Measurements from ENCODE around the gene CYB5D1.
A peak's percentile ranks its signal among the peaks of the same experiment; 100 is the strongest.

The CYB5D1 gene

GRCh38 chr17:7889166-7889955 lies 31.6 kb downstream of the CYB5D1 start:
- H3K4me3 Mint-ChIP-seq = no peak overlapping the region
- H3K9me3 Mint-ChIP-seq = no peaks in the 10 kb centered on the region
- ATAC-seq = no peak
- peak; percentile 58 for DNase-seq
- peaks cover 32% of the 10 kb centered on the region for H3K36me3 Mint-ChIP-seq (ENCODE audit: low read depth)
- peaks cover 10% of the 10 kb centered on the region for H3K4me1 Mint-ChIP-seq
- H3K27ac Mint-ChIP-seq = no peak overlapping the region
- no peaks in the 10 kb centered on the region for H3K27me3 Mint-ChIP-seq

GRCh38 chr17:7893187-7893880 lies 35.5 kb downstream of the CYB5D1 start:
- no peak for ATAC-seq
- H3K27ac Mint-ChIP-seq = no peak overlapping the region
- H3K4me1 Mint-ChIP-seq = peaks cover 16% of the 10 kb centered on the region
- no peak overlapping the region for H3K4me3 Mint-ChIP-seq
- H3K36me3 Mint-ChIP-seq (ENCODE audit: low read depth) = peaks cover 55% of the 10 kb centered on the region
- DNase-seq = no peak
- no peaks in the 10 kb centered on the region for H3K9me3 Mint-ChIP-seq
- no peaks in the 10 kb centered on the region for H3K27me3 Mint-ChIP-seq

GRCh38 chr17:7894226-7894625 lies 36.4 kb downstream of the CYB5D1 start:
- DNase-seq (no peak), ATAC-seq (no peak)
- Mint-ChIP-seq H3K9me3 (no peaks in the 10 kb centered on the region), H3K36me3 (ENCODE audit: low read depth) (peaks cover 60% of the 10 kb centered on the region), H3K27ac (no peak overlapping the region), H3K4me3 (no peak overlapping the region), H3K27me3 (no peaks in the 10 kb centered on the region), H3K4me1 (peaks cover 16% of the 10 kb centered on the region)

- Mint-ChIP-seq H3K9me3 (no peaks in the 10 kb centered on the region), H3K4me3 (no peak overlapping the region), H3K4me1 (peaks cover 16% of the 10 kb centered on the region), H3K27me3 (no peaks in the 10 kb centered on the region), H3K36me3 (ENCODE audit: low read depth) (peaks cover 62% of the 10 kb centered on the region), H3K27ac (no peak overlapping the region)
- DNase-seq (no peak), ATAC-seq (no peak)
Measured at GRCh38 chr17:7894866-7895265, 37.1 kb downstream of the CYB5D1 start.

- H3K4me3 Mint-ChIP-seq = no peak overlapping the region
- peak overlapping the region; percentile 81 for H3K27ac Mint-ChIP-seq
- H3K36me3 Mint-ChIP-seq (ENCODE audit: low read depth) = peaks cover 61% of the 10 kb centered on the region
- DNase-seq = no peak
- H3K9me3 Mint-ChIP-seq = no peaks in the 10 kb centered on the region
- peaks cover 12% of the 10 kb centered on the region for H3K4me1 Mint-ChIP-seq
- no peak for ATAC-seq
- H3K27me3 Mint-ChIP-seq = no peaks in the 10 kb centered on the region
Measured at GRCh38 chr17:7897090-7897489, 39.3 kb downstream of the CYB5D1 start.

- Mint-ChIP-seq H3K9me3 (no peaks in the 10 kb centered on the region), H3K4me1 (peaks cover 12% of the 10 kb centered on the region), H3K36me3 (ENCODE audit: low read depth) (peaks cover 65% of the 10 kb centered on the region), H3K4me3 (no peak overlapping the region), H3K27ac (peak overlapping the region; percentile 81), H3K27me3 (no peaks in the 10 kb centered on the region)
- DNase-seq (no peak), ATAC-seq (peak; percentile 74)
Measured at GRCh38 chr17:7897773-7898172, 40.0 kb downstream of the CYB5D1 start.

GRCh38 chr17:7903154-7904103 lies 45.6 kb downstream of the CYB5D1 start:
- H3K27me3 Mint-ChIP-seq = no peaks in the 10 kb centered on the region
- peaks cover 63% of the 10 kb centered on the region for H3K36me3 Mint-ChIP-seq (ENCODE audit: low read depth)
- DNase-seq = no peak
- no peaks in the 10 kb centered on the region for H3K9me3 Mint-ChIP-seq
- H3K27ac Mint-ChIP-seq = no peak overlapping the region
- no peaks in the 10 kb centered on the region for H3K4me1 Mint-ChIP-seq
- no peak overlapping the region for H3K4me3 Mint-ChIP-seq
- ATAC-seq = no peak

- Mint-ChIP-seq H3K9me3 (no peaks in the 10 kb centered on the region), H3K4me1 (peaks cover 8% of the 10 kb centered on the region), H3K27me3 (no peaks in the 10 kb centered on the region), H3K27ac (no peak overlapping the region), H3K36me3 (ENCODE audit: low read depth) (peaks cover 40% of the 10 kb centered on the region), H3K4me3 (no peak overlapping the region)
- no peak for DNase-seq
- ATAC-seq = no peak
Measured at GRCh38 chr17:7909089-7909488, 51.3 kb downstream of the CYB5D1 start.

GRCh38 chr17:7910281-7910680 lies 52.5 kb downstream of the CYB5D1 start:
- Mint-ChIP-seq H3K27me3 (no peaks in the 10 kb centered on the region), H3K4me1 (peaks cover 20% of the 10 kb centered on the region), H3K36me3 (ENCODE audit: low read depth) (peaks cover 30% of the 10 kb centered on the region), H3K9me3 (no peaks in the 10 kb centered on the region), H3K27ac (no peak overlapping the region), H3K4me3 (no peak overlapping the region)
- no peak for DNase-seq
- no peak for ATAC-seq

- no peaks in the 10 kb centered on the region for H3K27me3 Mint-ChIP-seq
- peaks cover 24% of the 10 kb centered on the region for H3K4me1 Mint-ChIP-seq
- H3K9me3 Mint-ChIP-seq = no peaks in the 10 kb centered on the region
- ATAC-seq (no peak), DNase-seq (no peak)
- no peak overlapping the region for H3K4me3 Mint-ChIP-seq
- peaks cover 28% of the 10 kb centered on the region for H3K36me3 Mint-ChIP-seq (ENCODE audit: low read depth)
- H3K27ac Mint-ChIP-seq = no peak overlapping the region
Measured at GRCh38 chr17:7910711-7911110, 52.9 kb downstream of the CYB5D1 start.

GRCh38 chr17:7911116-7911515 lies 53.3 kb downstream of the CYB5D1 start:
- no peaks in the 10 kb centered on the region for H3K27me3 Mint-ChIP-seq
- ATAC-seq (no peak), DNase-seq (no peak)
- H3K4me1 Mint-ChIP-seq = peaks cover 26% of the 10 kb centered on the region
- no peak overlapping the region for H3K27ac Mint-ChIP-seq
- no peaks in the 10 kb centered on the region for H3K9me3 Mint-ChIP-seq
- peaks cover 28% of the 10 kb centered on the region for H3K36me3 Mint-ChIP-seq (ENCODE audit: low read depth)
- H3K4me3 Mint-ChIP-seq = no peak overlapping the region
